AG10803 (cell line): Measurements from ENCODE around the gene UBASH3A.

Experiments
- DNase-seq: peaks from one replicate; pipeline ENCODE4 v3.0.0; 2010; ENCODE audit warnings: low read depth
- H3K4me3 ChIP-seq: 2 replicates; pipeline ENCODE4 v1.5.1; 2011; ENCODE audit warnings: mild to moderate bottlenecking, low read length, control low read depth
- CTCF ChIP-seq: conservative IDR thresholded peaks from 2 replicates; pipeline ENCODE4 v1.5.1; 2011; ENCODE audit warnings: mild to moderate bottlenecking, low read length, control low read depth, inconsistent platforms

The UBASH3A gene

GRCh38 chr21:42409366-42409765, 5.7 kb downstream of the UBASH3A start:
- no peak for DNase-seq
- H3K4me3 ChIP-seq = no peak overlapping the region
- TF ChIP-seq CTCF = no peak

- TF ChIP-seq CTCF = no peak
- H3K4me3 ChIP-seq = no peak overlapping the region
- no peak for DNase-seq
Observed at GRCh38 chr21:42411197-42411869, 7.6 kb downstream of the UBASH3A start.

- no peak for TF ChIP-seq CTCF
- no peak overlapping the region for H3K4me3 ChIP-seq
- DNase-seq = no peak
Observed at GRCh38 chr21:42411891-42412635, 8.4 kb downstream of the UBASH3A start.

- no peak overlapping the region for H3K4me3 ChIP-seq
- DNase-seq = no peak
- TF ChIP-seq CTCF = no peak
Observed at GRCh38 chr21:42412636-42412933, 8.9 kb downstream of the UBASH3A start.

GRCh38 chr21:42413093-42413492, 9.4 kb downstream of the UBASH3A start:
- no peak for DNase-seq
- H3K4me3 ChIP-seq = no peak overlapping the region
- no peak for TF ChIP-seq CTCF

GRCh38 chr21:42413500-42413899, 9.8 kb downstream of the UBASH3A start:
- no peak overlapping the region for H3K4me3 ChIP-seq
- DNase-seq = no peak
- TF ChIP-seq CTCF = no peak

- H3K4me3 ChIP-seq = no peak overlapping the region
- no peak for DNase-seq
- no peak for TF ChIP-seq CTCF
Observed at GRCh38 chr21:42414066-42414465, 10.4 kb downstream of the UBASH3A start.
